NB4 (cell line): Measurements from ENCODE around the gene AOPEP.

ENCODE experiments used
- POLR2A ChIP-seq: IDR thresholded peaks from 2 replicates; pipeline ENCODE4 v1.6.1; 2011; ENCODE audit warnings: mild to moderate bottlenecking; ENCODE audit not compliant: insufficient read length; ENCODE audit errors: extremely low read depth
- TF ChIP-seq, protein P1 (sequence below): IDR thresholded peaks from one replicate; pipeline ENCODE4 v1.5.1; 2012; ENCODE audit warnings: low read depth, low read length
- TF ChIP-seq, protein P2 (sequence below): IDR thresholded peaks from 2 replicates; pipeline ENCODE4 v1.6.1; 2011; ENCODE audit warnings: low read depth, low read length

DNA sequence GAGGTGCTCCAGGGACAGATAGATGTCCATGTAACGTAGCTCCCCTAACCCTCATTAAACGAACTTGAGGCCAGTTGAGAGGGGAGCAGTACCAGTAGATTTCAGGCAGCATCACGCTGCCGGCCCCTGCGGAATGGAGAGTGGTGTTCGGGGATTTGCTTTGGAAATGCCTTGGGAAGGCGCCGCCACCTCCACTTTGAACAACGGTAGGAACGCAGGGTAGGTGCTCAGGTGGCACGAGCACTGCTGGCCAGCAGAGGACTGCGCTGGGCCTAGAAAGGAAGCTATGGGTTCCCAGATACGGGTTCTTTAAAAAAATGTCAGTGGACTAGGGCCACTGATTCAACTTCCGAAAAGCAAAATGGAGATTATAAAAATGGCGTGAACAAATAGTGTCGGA lies 319.3 kb downstream of the AOPEP start:
- TF ChIP-seq, protein P1, sequence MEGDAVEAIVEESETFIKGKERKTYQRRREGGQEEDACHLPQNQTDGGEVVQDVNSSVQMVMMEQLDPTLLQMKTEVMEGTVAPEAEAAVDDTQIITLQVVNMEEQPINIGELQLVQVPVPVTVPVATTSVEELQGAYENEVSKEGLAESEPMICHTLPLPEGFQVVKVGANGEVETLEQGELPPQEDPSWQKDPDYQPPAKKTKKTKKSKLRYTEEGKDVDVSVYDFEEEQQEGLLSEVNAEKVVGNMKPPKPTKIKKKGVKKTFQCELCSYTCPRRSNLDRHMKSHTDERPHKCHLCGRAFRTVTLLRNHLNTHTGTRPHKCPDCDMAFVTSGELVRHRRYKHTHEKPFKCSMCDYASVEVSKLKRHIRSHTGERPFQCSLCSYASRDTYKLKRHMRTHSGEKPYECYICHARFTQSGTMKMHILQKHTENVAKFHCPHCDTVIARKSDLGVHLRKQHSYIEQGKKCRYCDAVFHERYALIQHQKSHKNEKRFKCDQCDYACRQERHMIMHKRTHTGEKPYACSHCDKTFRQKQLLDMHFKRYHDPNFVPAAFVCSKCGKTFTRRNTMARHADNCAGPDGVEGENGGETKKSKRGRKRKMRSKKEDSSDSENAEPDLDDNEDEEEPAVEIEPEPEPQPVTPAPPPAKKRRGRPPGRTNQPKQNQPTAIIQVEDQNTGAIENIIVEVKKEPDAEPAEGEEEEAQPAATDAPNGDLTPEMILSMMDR, result no peak
- no peak for TF ChIP-seq POLR2A
- TF ChIP-seq, protein P2, sequence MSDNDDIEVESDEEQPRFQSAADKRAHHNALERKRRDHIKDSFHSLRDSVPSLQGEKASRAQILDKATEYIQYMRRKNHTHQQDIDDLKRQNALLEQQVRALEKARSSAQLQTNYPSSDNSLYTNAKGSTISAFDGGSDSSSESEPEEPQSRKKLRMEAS, result no peak
